MM.1S (cell line): ENCODE measurements around the gene MOSMO.

Experiments
- DNase-seq: peaks from one replicate; pipeline ENCODE4 v3.0.0-alpha.2; 2015
- H2AFZ ChIP-seq: fragments of 300-600 bp; sonication (generic); 2 replicates; pipeline ENCODE4 v1.6.0; 2016; ENCODE audit warnings: antibody characterized with exemption, low read length
- H3F3A ChIP-seq: fragments of 300-600 bp; sonication (generic); 2 replicates; pipeline ENCODE4 v1.6.1; 2016; ENCODE audit warnings: mild to moderate bottlenecking, antibody characterized with exemption, low read length, moderate library complexity, mixed read lengths; ENCODE audit not compliant: insufficient read depth
- H3K27ac ChIP-seq: fragments of 300-600 bp; sonication (generic); 2 replicates; pipeline ENCODE4 v1.5.1; 2016; ENCODE audit warnings: mild to moderate bottlenecking, low read length
- H3K27me3 ChIP-seq: fragments of 300-600 bp; sonication (generic); replicated peaks from 2 replicates; pipeline ENCODE4 v1.6.0; 2016; ENCODE audit warnings: low read length; ENCODE audit not compliant: insufficient read depth
- H3K36me3 ChIP-seq: fragments of 300-600 bp; sonication (generic); replicated peaks from 2 replicates; pipeline ENCODE4 v1.6.1; 2016; ENCODE audit warnings: mild to moderate bottlenecking, low read length, mixed read lengths; ENCODE audit not compliant: insufficient read depth
- H3K4me1 ChIP-seq: fragments of 300-600 bp; sonication (generic); 2 replicates; pipeline ENCODE4 v1.6.1; 2016; ENCODE audit warnings: low read length, mixed read lengths
- H3K4me2 ChIP-seq: fragments of 300-600 bp; sonication (generic); 2 replicates; pipeline ENCODE4 v1.6.0; 2016; ENCODE audit warnings: low read depth, low read length
- H3K4me3 ChIP-seq: fragments of 300-600 bp; sonication (generic); 2 replicates; pipeline ENCODE4 v1.5.1; 2016; ENCODE audit warnings: low read length, mixed read lengths
- H3K79me2 ChIP-seq: fragments of 300-600 bp; sonication (generic); 2 replicates; pipeline ENCODE4 v1.6.1; 2016; ENCODE audit warnings: mixed run types, low read length, mixed read lengths
- H3K9ac ChIP-seq: fragments of 300-600 bp; sonication (generic); 2 replicates; pipeline ENCODE4 v1.6.1; 2016; ENCODE audit warnings: low read length, mixed read lengths
- H3K9me2 ChIP-seq: fragments of 300-600 bp; sonication (generic); replicated peaks from 2 replicates; pipeline ENCODE4 v1.6.1; 2016; ENCODE audit warnings: mild to moderate bottlenecking, low read length, mixed read lengths; ENCODE audit not compliant: insufficient read depth
- H3K9me3 ChIP-seq: fragments of 300-600 bp; sonication (generic); replicated peaks from 2 replicates; pipeline ENCODE4 v1.6.1; 2016; ENCODE audit warnings: mild to moderate bottlenecking, low read length, mixed read lengths; ENCODE audit not compliant: insufficient read depth
- H4K20me1 ChIP-seq: fragments of 300-600 bp; sonication (generic); 2 replicates; pipeline ENCODE4 v1.6.1; 2016; ENCODE audit warnings: mild to moderate bottlenecking, low read length, moderate library complexity, mixed read lengths; ENCODE audit not compliant: insufficient read depth
- CTCF ChIP-seq: fragments of 300-600 bp; sonication (generic); IDR thresholded peaks from 2 replicates; pipeline ENCODE4 v1.5.1; 2016; ENCODE audit warnings: antibody characterized with exemption, low read length, mixed read lengths
- EZH2 ChIP-seq: fragments of 300-600 bp; sonication (generic); optimal IDR thresholded peaks from 2 replicates; pipeline ENCODE3; 2017; ENCODE audit warnings: low read depth, mild to moderate bottlenecking, antibody characterized with exemption, low read length, mixed read lengths
- EZH2phosphoT487 ChIP-seq: fragments of 300-600 bp; sonication (generic); IDR thresholded peaks from 2 replicates; pipeline ENCODE4 v1.6.1; 2018; ENCODE audit warnings: antibody characterized with exemption, low read length

MOSMO gene

GRCh38 chr16:21990381-21990944 is 17.4 kb upstream of the MOSMO start:
- H3K4me2 ChIP-seq = no peak overlapping the region
- no peaks in the 10 kb centered on the region for H3K27me3 ChIP-seq
- H3K4me1 ChIP-seq = no peaks in the 10 kb centered on the region
- H3K9ac ChIP-seq = no peak overlapping the region
- H4K20me1 ChIP-seq = no peaks in the 10 kb centered on the region
- DNase-seq = no peak
- no peaks in the 10 kb centered on the region for H3K79me2 ChIP-seq
- H3K36me3 ChIP-seq = no peaks in the 10 kb centered on the region
- no peaks in the 10 kb centered on the region for H3K9me2 ChIP-seq
- TF ChIP-seq EZH2 = no peak
- TF ChIP-seq CTCF = no peak
- TF ChIP-seq EZH2phosphoT487 = no peak
- no peak overlapping the region for H3K4me3 ChIP-seq
- H3F3A ChIP-seq = no peaks in the 10 kb centered on the region; the same call in 1 of the 2 replicates
- H3K27ac ChIP-seq = no peak overlapping the region
- H3K9me3 ChIP-seq = no peaks in the 10 kb centered on the region
- H2AFZ ChIP-seq = no peak overlapping the region

GRCh38 chr16:21991621-21992020 is 16.3 kb upstream of the MOSMO start:
- Histone ChIP-seq H3K9me2 (no peaks in the 10 kb centered on the region), H4K20me1 (no peaks in the 10 kb centered on the region), H3K36me3 (no peaks in the 10 kb centered on the region), H3K27me3 (no peaks in the 10 kb centered on the region), H3K9ac (no peak overlapping the region), H3K4me2 (no peak overlapping the region), H3K9me3 (no peaks in the 10 kb centered on the region), H3F3A (no peaks in the 10 kb centered on the region; the same call in 1 of the 2 replicates), H3K27ac (no peak overlapping the region), H3K4me3 (no peak overlapping the region), H2AFZ (no peak overlapping the region), H3K4me1 (no peaks in the 10 kb centered on the region), H3K79me2 (no peaks in the 10 kb centered on the region)
- no peak for TF ChIP-seq EZH2
- TF ChIP-seq EZH2phosphoT487 = no peak
- no peak for TF ChIP-seq CTCF
- DNase-seq = no peak

- Histone ChIP-seq H3K4me2 (no peak overlapping the region), H3K9ac (no peak overlapping the region), H3K27ac (no peak overlapping the region), H3F3A (no peaks in the 10 kb centered on the region; the same call in 1 of the 2 replicates), H2AFZ (no peak overlapping the region), H3K4me1 (no peaks in the 10 kb centered on the region), H3K36me3 (no peaks in the 10 kb centered on the region), H3K27me3 (no peaks in the 10 kb centered on the region), H4K20me1 (no peaks in the 10 kb centered on the region), H3K4me3 (no peak overlapping the region), H3K9me3 (no peaks in the 10 kb centered on the region), H3K79me2 (no peaks in the 10 kb centered on the region), H3K9me2 (no peaks in the 10 kb centered on the region)
- TF ChIP-seq EZH2 (no peak), EZH2phosphoT487 (no peak), CTCF (no peak)
- no peak for DNase-seq
Observed at GRCh38 chr16:21994856-21995465, 12.9 kb upstream of the MOSMO start.
